ENCODE data around the gene PTCD3. TPM values are rescaled to one million over a fixed set of nuclear protein-coding genes. Genes with fewer than 3 reads are reported as not detected.

Gene PTCD3
- total RNA-seq, 1 experiment from 2014 or later: 180 TPM

DNA sequence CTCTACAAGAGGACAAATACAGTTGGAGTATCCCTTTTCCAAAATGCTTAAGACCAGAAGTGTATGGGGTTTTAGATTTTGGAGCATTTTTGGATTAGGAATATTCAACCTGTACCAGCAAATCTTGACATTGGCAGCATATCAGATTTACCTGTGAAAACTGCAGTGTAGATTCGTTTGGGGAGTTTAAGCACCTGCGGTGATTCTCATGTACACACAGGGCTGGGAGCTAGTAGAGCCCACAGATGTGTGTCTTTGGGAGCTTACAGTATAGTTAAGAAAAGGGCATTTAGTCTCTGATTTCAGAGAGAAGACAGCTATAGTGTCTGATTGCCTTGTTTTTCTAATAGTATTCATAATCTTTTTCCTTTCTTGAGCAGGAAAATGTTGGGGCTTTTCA is 30.1 kb downstream of the PTCD3 start:
- Histone ChIP-seq H4K20me1 (ENCODE audit: control insufficient read depth, insufficient read depth, insufficient read length) (no peaks in the 10 kb centered on the region), H2BK20ac (ENCODE audit: low read depth, low read length, poor library complexity, severe bottlenecking) (no peak overlapping the region), H4K91ac (ENCODE audit: insufficient read length, low read depth, low read length) (no peak overlapping the region), H3K79me2 (ENCODE audit: insufficient read depth, low read length) (no peaks in the 10 kb centered on the region), H4K5ac (ENCODE audit: insufficient read length, low read depth, low read length) (no peak overlapping the region), H4K8ac (replicated peaks; ENCODE audit: insufficient read length, low read depth, low read length) (no peak overlapping the region), H2BK120ac (ENCODE audit: low read depth, low read length, poor library complexity, severe bottlenecking) (no peak overlapping the region), H3K23me2 (ENCODE audit: insufficient read length, low read depth, low read length, poor library complexity, severe bottlenecking) (no peaks in the 10 kb centered on the region), H3K23ac (ENCODE audit: insufficient read length, low read depth, low read length) (no peak overlapping the region), H2BK5ac (ENCODE audit: insufficient read length, low read length) (no peak overlapping the region), H3K9me3 (ENCODE audit: control insufficient read depth, low read depth, low read length) (no peaks in the 10 kb centered on the region), H3K4ac (ENCODE audit: low read depth, low read length) (no peak overlapping the region), H2AFZ (ENCODE audit: low read length) (no peak overlapping the region), H3K4me2 (ENCODE audit: insufficient read depth, insufficient read length, low read length) (no peak overlapping the region), H2BK12ac (ENCODE audit: insufficient read length, low read depth, low read length) (no peak overlapping the region), H3K27me3 (ENCODE audit: insufficient read depth, low read length) (no peaks in the 10 kb centered on the region), H3K27ac (ENCODE audit: insufficient read length, low read depth, low read length) (no peak overlapping the region), H2AK5ac (ENCODE audit: insufficient read length, low read length) (no peak overlapping the region), H2BK15ac (ENCODE audit: low read depth, low read length) (no peak overlapping the region), H3K4me1 (ENCODE audit: insufficient read depth, low read length) (no peaks in the 10 kb centered on the region), H3K56ac (ENCODE audit: insufficient read length, low read depth, low read length) (no peak overlapping the region), H3K14ac (ENCODE audit: insufficient read depth, low read length) (no peak overlapping the region), H3K9ac (ENCODE audit: extremely low read depth, insufficient read length, low read length) (no peak overlapping the region), H3T11ph (ENCODE audit: low read length) (no peak overlapping the region), H3K79me1 (ENCODE audit: insufficient read depth, low read depth, low read length, poor library complexity, severe bottlenecking) (no peaks in the 10 kb centered on the region), H3K18ac (ENCODE audit: insufficient read length, low read depth, low read length) (no peak overlapping the region)
- DNase-seq: no peak
- no peaks in the 10 kb centered on the region for H3K9me3 Mint-ChIP-seq
- no peak for TF ChIP-seq CTCF (conservative IDR thresholded peaks at IDR 0.05)
- H3K4me3 Mint-ChIP-seq: no peak overlapping the region
- H3K27ac Mint-ChIP-seq: peak overlapping the region in 1 of 3 experiments; percentile 76; a peak in 1 of 7 replicates
- WGBS (ENCODE audit: extremely low coverage, insufficient read length, low lambda C conversion rate): no CpG with 5 or more reads among the region's 2 CpGs
- H3K36me3 Mint-ChIP-seq (ENCODE audit: insufficient read depth in 1 of 3, low read depth in 3 of 3): peaks cover 65 to 100% (median 84%) of the 10 kb centered on the region in 3 experiments
- H3K27me3 Mint-ChIP-seq (ENCODE audit: low read depth): no peaks in the 10 kb centered on the region
- peaks cover 5 to 12% of the 10 kb centered on the region in 2 experiments; a peak in 3 of 4 replicates for H3K4me1 Mint-ChIP-seq

All from H9 (cell line).